CD14-positive monocyte (primary cell): ENCODE measurements around the gene PEX19. TPM values are rescaled to one million over a fixed set of nuclear protein-coding genes. Genes with fewer than 3 reads are reported as not detected.

Experiments used
- DNase-seq, 3 donors: peaks; one replicate each; pipeline ENCODE4 v3.0.0-alpha.2; 2011 to 2022
- H2AFZ ChIP-seq: 2 replicates; pipeline ENCODE4 v1.6.0; 2012; ENCODE audit warnings: mild to moderate bottlenecking, low read depth, low read length, inconsistent platforms; ENCODE audit not compliant: insufficient read depth, poor library complexity, severe bottlenecking
- H3K27ac ChIP-seq, 2 donors: 1 replicate in 1 of 2; 2 replicates in 1 of 2; pipeline ENCODE4 v1.5.1; 2012 to 2013; ENCODE audit warnings: low read length in 2 of 2, control low read depth in 1 of 2, inconsistent platforms in 1 of 2, low read depth in 1 of 2, mild to moderate bottlenecking in 1 of 2
- H3K27me3 ChIP-seq, 2 donors: one replicate each; pipeline versions ENCODE4 v1.6.0 to v1.6.1; 2011 to 2013; ENCODE audit warnings: low read length in 2 of 2; ENCODE audit not compliant: control insufficient read depth in 2 of 2, insufficient read depth in 2 of 2
- H3K36me3 ChIP-seq, 2 donors: replicated peaks in 1 of 2; 1 replicate in 1 of 2; 2 replicates in 1 of 2; pipeline versions ENCODE4 v1.5.1 to v1.6.1; 2012 to 2013; ENCODE audit warnings: low read length in 2 of 2, control low read depth in 1 of 2, inconsistent platforms in 1 of 2, mild to moderate bottlenecking in 1 of 2; ENCODE audit not compliant: insufficient read depth in 2 of 2, control insufficient read depth in 1 of 2
- H3K4me1 ChIP-seq, 2 donors: 1 replicate in 1 of 2; 2 replicates in 1 of 2; pipeline versions ENCODE4 v1.5.1 to v1.6.1; 2012 to 2013; ENCODE audit warnings: low read length in 2 of 2, control low read depth in 1 of 2, inconsistent platforms in 1 of 2, mild to moderate bottlenecking in 1 of 2, moderate library complexity in 1 of 2; ENCODE audit not compliant: insufficient read depth in 2 of 2, control insufficient read depth in 1 of 2
- H3K4me2 ChIP-seq: replicated peaks from 2 replicates; pipeline ENCODE3; 2012; ENCODE audit warnings: low read length, moderate library complexity, mild to moderate bottlenecking; ENCODE audit not compliant: poor library complexity, severe bottlenecking; ENCODE audit errors: extremely low read depth
- H3K4me3 ChIP-seq, 3 experiments: fragments of 200-600 bp in 1 of 3; sonication (generic) in 1 of 3; replicated peaks in 1 of 3; 1 replicate in 2 of 3; 2 replicates in 1 of 3; pipeline ENCODE4 v1.5.1; 2011 to 2013; ENCODE audit warnings: low read length in 3 of 3, mild to moderate bottlenecking in 3 of 3, control low read depth in 2 of 3, low read depth in 2 of 3, inconsistent platforms in 1 of 3, moderate library complexity in 1 of 3
- H3K79me2 ChIP-seq: 2 replicates; pipeline ENCODE4 v1.6.0; 2012; ENCODE audit warnings: mild to moderate bottlenecking, control low read depth, inconsistent platforms, low read length, moderate library complexity; ENCODE audit not compliant: insufficient read depth
- H3K9ac ChIP-seq: 2 replicates; pipeline ENCODE4 v1.6.0; 2017; ENCODE audit warnings: low read length, mild to moderate bottlenecking; ENCODE audit not compliant: insufficient read depth, poor library complexity, severe bottlenecking
- H3K9me3 ChIP-seq, 2 donors: replicated peaks in 1 of 2; 1 replicate in 1 of 2; 2 replicates in 1 of 2; pipeline versions ENCODE4 v1.5.1 to v1.6.1; 2012 to 2013; ENCODE audit warnings: low read length in 2 of 2, control low read depth in 1 of 2; ENCODE audit not compliant: control insufficient read depth in 1 of 2, insufficient read depth in 1 of 2
- H4K20me1 ChIP-seq: 2 replicates; pipeline ENCODE4 v1.6.0; 2012; ENCODE audit warnings: mild to moderate bottlenecking, low read length, control low read depth, moderate library complexity; ENCODE audit not compliant: insufficient read depth
- H3K27ac Mint-ChIP-seq, 7 donors: one replicate each; pipeline ENCODE4 v1.8.0; 2020; ENCODE audit warnings: mild to moderate bottlenecking in 7 of 7, mixed read lengths in 7 of 7, moderate library complexity in 6 of 7, inconsistent platforms in 2 of 7
- H3K27me3 Mint-ChIP-seq, 3 donors: one replicate each; pipeline ENCODE4 v1.8.0; 2021 to 2022; ENCODE audit warnings: low read depth in 3 of 3, mild to moderate bottlenecking in 3 of 3, mixed read lengths in 3 of 3, moderate library complexity in 3 of 3, inconsistent platforms in 1 of 3
- H3K36me3 Mint-ChIP-seq, 2 donors: one replicate each; pipeline ENCODE4 v1.8.0; 2020; ENCODE audit warnings: mixed read lengths in 2 of 2, inconsistent platforms in 1 of 2, mild to moderate bottlenecking in 1 of 2
- H3K4me1 Mint-ChIP-seq: one replicate; pipeline ENCODE4 v1.8.0; 2020; ENCODE audit warnings: mild to moderate bottlenecking, mixed read lengths
- H3K4me3 Mint-ChIP-seq, 2 donors: one replicate each; pipeline ENCODE4 v1.8.0; 2020; ENCODE audit warnings: mild to moderate bottlenecking in 2 of 2, mixed read lengths in 2 of 2, moderate library complexity in 1 of 2
- H3K9me3 Mint-ChIP-seq, 7 donors: one replicate each; pipeline ENCODE4 v1.8.0; 2020 to 2022; ENCODE audit warnings: mixed read lengths in 7 of 7, mild to moderate bottlenecking in 6 of 7, moderate library complexity in 6 of 7, inconsistent platforms in 2 of 7
- CTCF ChIP-seq: fragments of 200-600 bp; IDR thresholded peaks from one replicate; pipeline ENCODE4 v1.8.0; 2022; ENCODE audit warnings: antibody characterized with exemption, mild to moderate bottlenecking
- WGBS: methylation state at CpG from one replicate; pipeline ENCODE4 v1.1.5; 2013; ENCODE audit warnings: missing lambda C conversion rate; ENCODE audit not compliant: insufficient coverage; 5-methylcytosine and 5-hydroxymethylcytosine counted together
- intact Hi-C, 2 donors: fragments of 100-400 bp; cut with micrococcal nuclease; formaldehyde crosslinking; loops; one replicate each; pipeline versions ENCODE4 v1.15.0 to v1.15.1; 2023
- polyA minus RNA-seq: library from RNA; depleted of rRNA, polyadenylated mRNA; stranded (reverse); fragments of >200 nt; gene quantifications from 2 replicates; pipeline ENCODE4 v1.2.3, GENCODE V29; 2012
- polyA plus RNA-seq, 3 donors: library from polyadenylated mRNA; depleted of rRNA in 1 of 3; unstranded in 2 of 3; stranded (reverse) in 1 of 3; fragments of 300-500 nt in 2 of 3; fragments of >200 nt in 1 of 3; fragmentation: Illumina TruSeq in 2 of 3; gene quantifications; 1 replicate in 2 of 3; 2 replicates in 1 of 3; pipeline ENCODE4 v1.2.3, GENCODE V29; 2012 to 2021
- total RNA-seq, 12 experiments: library from RNA in 1 of 12; stranded (reverse) in 1 of 12; fragments of 120-200 nt in 1 of 12; gene quantifications; one replicate each; pipeline ENCODE4 v1.2.4 and lab custom pipeline; 2013 to 2026; ENCODE audit warnings: mixed read lengths in 6 of 12, inconsistent platforms in 1 of 12

PEX19 gene
- 32.9 TPM for total RNA-seq (2013)
- 10 to 100 TPM; 17.4 to 38.2 (median 37.4) TPM for polyA plus RNA-seq
- 10.7 and 13.4 TPM in 2 replicates for polyA minus RNA-seq
- total RNA-seq (lab: John Stamatoyannopoulos, UW), result 7.1 to 23.1 (median 16.8) reads per million in 11 experiments

GRCh38 chr1:160284782-160285344 lies at the start of gene PEX19:
Gene PEX19, minus strand, starts transcription at chr1:160285133. Its CDS starts 9 bp downstream, at chr1:160285124.
- Histone ChIP-seq H3K27me3 (no peaks in the 10 kb centered on the region), H3K79me2 (peaks cover 22% of the 10 kb centered on the region), H2AFZ (peak within 1 kb of the TSS; percentile 82), H3K9me3 (no peaks in the 10 kb centered on the region), H3K27ac (peak within 1 kb of the TSS; percentile 69 to 82), H3K4me1 (peaks cover 19 to 22% of the 10 kb centered on the region in 2 donors), H4K20me1 (peaks cover 3% of the 10 kb centered on the region), H3K36me3 (peaks cover 46 to 50% of the 10 kb centered on the region in 2 donors), H3K4me3 (peak within 1 kb of the TSS; percentile 82 to 90 (median 83)), H3K9ac (peak within 1 kb of the TSS; percentile 79), H3K4me2 (peak within 1 kb of the TSS; percentile 90)
- Mint-ChIP-seq H3K4me1 (peaks cover 20% of the 10 kb centered on the region), H3K36me3 (peaks cover 47 to 52% of the 10 kb centered on the region in 2 donors), H3K9me3 (peaks cover 0 to 3% (median 0%) of the 10 kb centered on the region in 7 donors), H3K27ac (peak within 1 kb of the TSS; percentile 86 to 96 (median 94)), H3K4me3 (peak within 1 kb of the TSS; percentile 92 to 97), H3K27me3 (peaks cover 0 to 7% (median 0%) of the 10 kb centered on the region in 3 donors)
- DNase-seq, result peak; percentile 84 to 94 (median 89)
- intact Hi-C loops, result loop anchor here (2.0 to 10.0 kb wide), 5 partner anchors 20 to 180 kb away; partner anchors contain the start of genes COPA (in 2 of the 2), NCSTN (in 2 of the 2) and DCAF8 (in 1 of the 2)
- under 1% methylated on average over 18 of the region's 27 CpGs for WGBS
- TF ChIP-seq CTCF, result no peak

DNA sequence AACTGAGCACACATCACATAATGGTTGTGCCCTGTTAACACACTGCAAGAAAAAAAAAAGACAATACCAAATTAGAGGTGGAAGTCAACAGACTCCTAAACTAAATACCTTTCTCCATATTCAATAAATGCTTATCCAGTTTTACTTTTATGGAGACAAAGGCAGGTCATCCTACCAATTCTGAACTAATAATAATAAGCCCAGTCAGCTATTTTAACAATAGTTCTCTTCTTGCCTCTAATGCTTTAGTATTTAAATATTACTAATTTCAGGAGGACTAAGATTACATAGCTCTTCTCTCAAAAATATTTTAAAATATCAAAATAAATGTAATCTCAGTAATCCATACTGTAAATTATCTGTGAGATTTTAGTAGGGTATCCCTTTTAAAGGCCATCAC lies 47.6 kb upstream of the PEX19 start:
- Histone ChIP-seq H3K79me2 (peaks cover 53% of the 10 kb centered on the region), H3K27me3 (no peaks in the 10 kb centered on the region)
- intact Hi-C loops, result no loop called here

More for the DNA sequence above, 47.6 kb upstream of the PEX19 start:
- Histone ChIP-seq H4K20me1 (peaks cover 83% of the 10 kb centered on the region), H3K36me3 (peaks cover 90 to 98% of the 10 kb centered on the region in 2 donors), H3K4me2 (no peak overlapping the region), H2AFZ (no peak overlapping the region), H3K4me3 (no peak overlapping the region), H3K9ac (no peak overlapping the region), H3K9me3 (no peaks in the 10 kb centered on the region), H3K4me1 (peaks cover 0 to 2% of the 10 kb centered on the region in 2 donors), H3K27ac (no peak overlapping the region)
- H3K4me1 Mint-ChIP-seq, result peaks cover 2% of the 10 kb centered on the region
- peaks cover 0 to 2% (median 0%) of the 10 kb centered on the region in 3 donors for H3K27me3 Mint-ChIP-seq
- no peak for DNase-seq
- no peaks in the 10 kb centered on the region for H3K9me3 Mint-ChIP-seq
- no peak for TF ChIP-seq CTCF
- H3K4me3 Mint-ChIP-seq, result no peak overlapping the region
- H3K27ac Mint-ChIP-seq, result no peak overlapping the region
- H3K36me3 Mint-ChIP-seq, result peaks cover 72 to 86% of the 10 kb centered on the region in 2 donors
